GM19025 (cell line): Measurements from ENCODE around the gene SERINC3.

Source experiments
- ATAC-seq: cut with Tn5 transposase; IDR thresholded peaks from one replicate; pipeline ENCODE4 v1.9.1; 2021; ENCODE audit warnings: mild to moderate bottlenecking, low read depth, moderate library complexity; ENCODE audit not compliant: unreplicated experiment

Gene SERINC3

DNA sequence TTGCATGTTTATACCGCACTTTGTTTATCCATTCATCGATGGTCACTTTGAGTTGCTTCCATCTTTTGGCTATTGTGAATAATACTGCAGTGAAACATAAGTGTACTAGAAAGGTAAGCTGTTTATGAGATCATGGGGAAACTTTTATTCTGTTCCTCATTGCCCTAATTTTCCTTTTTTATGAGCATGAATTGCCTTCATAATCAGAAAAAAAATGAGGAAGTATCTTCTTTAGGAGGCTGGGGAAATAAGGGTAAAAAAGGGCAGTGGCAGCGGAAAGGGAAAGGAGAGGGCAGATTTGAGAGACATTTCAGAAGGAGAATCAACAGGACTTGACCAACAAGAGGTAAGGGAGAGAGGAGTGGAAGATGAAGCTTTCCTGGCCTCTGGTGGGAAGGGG is 14.3 kb upstream of the SERINC3 start:
- no peak for ATAC-seq

DNA sequence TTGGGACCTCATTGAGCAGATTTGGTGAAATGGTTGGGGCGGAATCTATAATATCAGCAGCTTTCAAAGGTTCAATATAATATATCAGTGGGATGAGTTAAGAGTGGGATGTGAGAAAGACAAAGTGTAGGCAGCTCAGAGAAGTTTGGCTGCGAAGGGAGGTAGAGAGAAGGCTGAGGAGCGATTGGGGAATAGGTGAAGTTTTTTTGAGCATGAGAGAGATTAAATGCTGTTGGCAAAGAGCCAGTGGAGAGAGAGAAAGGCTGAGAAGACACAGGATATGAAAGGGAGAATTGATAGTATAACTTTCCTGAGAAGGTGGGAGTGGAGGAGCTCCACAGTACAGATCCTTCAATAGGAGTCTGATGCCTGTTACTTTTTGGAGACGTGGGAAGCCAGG is 12.1 kb upstream of the SERINC3 start:
- no peak for ATAC-seq

DNA sequence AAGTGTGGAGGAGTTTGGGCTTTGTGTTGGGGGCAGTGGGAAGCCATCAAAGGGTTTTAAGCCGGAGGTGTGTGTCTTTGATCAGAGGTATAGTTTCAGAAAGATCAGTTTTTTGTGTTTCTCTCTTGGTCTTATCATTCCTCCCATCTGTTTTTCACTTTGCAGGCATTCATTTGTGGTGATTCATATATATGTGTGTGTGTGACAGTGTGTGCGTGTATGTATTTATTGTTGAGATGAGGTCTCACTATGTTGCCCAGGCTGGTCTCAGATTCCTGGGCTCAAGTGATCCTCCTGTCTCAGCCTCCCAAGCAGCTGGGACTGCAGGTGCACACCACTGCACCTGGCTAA is 11.1 kb upstream of the SERINC3 start:
- no peak for ATAC-seq

DNA sequence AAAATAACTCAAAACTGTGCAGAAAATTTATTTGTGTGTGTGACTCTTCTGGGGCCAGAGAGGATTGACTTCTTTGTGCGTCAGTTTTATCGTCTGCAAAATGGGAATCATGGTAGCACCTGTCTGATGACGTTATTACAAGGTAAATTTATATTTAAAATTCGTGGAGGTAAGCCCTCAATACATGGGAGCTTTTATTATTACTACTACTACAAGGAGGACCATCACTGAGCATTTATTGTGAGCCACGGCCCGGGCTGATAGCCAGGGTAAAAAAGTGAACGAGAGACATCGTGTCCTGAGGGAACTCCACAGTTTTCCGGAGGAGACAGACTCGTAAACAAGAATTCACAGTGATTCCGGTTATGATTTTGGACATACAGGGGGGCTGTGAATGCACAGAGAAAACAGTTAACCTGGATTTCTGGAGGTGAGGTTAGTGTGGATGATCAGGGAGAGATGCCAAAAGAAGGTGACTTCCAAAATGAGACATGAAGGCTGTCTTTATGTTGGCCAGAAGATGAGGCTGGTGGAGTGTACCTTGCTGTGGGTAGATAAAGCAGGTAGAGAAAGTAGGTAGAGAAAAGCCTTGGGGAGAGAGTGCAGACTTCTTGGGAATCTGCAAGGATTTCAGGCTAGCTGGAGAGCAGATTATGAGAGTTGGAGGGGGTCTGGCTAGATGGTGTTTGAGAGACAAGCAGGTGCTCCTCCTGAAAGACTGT is 10.6 kb upstream of the SERINC3 start:
- ATAC-seq = no peak

DNA sequence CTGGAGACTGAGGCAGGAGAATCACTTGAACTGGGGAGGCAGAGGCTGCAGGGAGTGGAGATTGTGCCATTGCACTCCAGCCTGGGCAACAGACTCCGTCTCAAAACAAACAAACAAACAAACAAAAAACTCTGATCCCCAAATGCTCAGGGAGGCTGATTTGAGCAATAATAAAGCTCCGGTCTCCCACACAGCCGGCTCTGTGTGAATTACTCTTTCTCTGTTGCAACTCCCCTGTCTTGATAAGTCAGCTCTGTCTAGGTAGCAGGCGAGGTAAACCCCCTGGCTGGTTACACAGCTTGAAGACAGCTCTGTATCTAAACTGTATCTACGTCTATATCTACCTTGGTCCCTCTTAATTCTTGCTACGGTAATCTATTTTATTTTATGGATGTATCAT is 6.4 kb upstream of the SERINC3 start:
- ATAC-seq = no peak

DNA sequence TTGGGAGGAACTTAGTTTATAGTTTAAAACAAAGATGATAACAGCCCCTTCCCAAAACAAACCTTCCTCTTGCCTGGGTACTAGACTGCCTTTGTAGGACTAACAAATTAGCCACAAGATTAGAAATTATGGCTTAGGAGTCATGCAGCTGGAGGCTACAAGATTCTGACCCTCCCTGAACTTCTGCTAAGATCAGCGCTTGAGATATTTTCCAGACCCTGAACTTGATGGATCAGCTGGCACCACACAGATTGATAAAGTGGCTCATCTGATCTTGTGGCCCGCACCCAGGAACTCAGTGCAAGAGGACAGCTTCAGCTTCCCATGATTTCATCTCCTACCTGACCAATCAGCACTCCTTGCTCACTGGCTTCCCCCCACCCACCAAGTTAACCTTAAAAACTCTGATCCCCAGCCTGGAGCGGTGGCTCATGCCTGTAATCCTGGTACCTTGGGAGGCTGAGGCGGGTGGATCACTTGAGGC is 5.9 kb upstream of the SERINC3 start:
- no peak for ATAC-seq

DNA sequence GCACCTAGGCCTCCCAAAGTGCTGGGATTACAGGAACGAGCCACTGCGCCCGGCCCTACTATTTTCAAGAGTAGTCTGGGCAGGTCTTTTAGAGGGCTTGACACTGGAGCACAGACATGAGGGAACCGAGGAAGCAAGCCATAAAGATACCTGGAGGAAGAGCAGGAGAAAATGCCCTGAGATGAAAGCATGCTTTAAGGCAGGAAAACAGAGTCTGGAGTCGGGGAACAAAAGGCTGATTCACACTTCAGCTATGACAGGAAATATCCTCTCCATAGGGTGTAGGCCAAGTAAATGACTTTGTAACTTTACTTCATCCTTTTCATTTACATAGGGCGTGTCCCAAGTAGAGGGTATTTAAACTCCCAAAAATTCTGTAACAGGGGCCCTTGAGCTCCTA is 4.3 kb upstream of the SERINC3 start:
- no peak for ATAC-seq

DNA sequence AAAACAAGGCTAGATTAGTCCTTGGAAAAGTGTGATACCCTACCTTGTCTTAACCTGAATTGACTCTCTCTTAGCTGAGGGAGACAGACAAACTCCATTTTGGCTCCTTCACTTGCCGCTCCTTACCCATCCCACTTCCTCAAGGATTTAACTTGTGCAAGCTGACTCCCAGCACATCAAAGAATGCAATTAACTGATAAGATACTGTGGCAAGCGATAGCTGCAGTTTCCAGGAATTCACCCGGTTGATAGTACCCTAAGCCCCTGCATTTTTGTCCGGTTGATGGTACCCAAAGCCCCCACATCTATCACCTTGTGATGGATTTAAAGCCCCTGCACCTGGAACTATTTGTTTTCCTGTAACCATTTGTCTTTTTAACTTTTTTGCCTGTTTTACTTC is 1.9 kb upstream of the SERINC3 start:
- ATAC-seq = no peak

DNA sequence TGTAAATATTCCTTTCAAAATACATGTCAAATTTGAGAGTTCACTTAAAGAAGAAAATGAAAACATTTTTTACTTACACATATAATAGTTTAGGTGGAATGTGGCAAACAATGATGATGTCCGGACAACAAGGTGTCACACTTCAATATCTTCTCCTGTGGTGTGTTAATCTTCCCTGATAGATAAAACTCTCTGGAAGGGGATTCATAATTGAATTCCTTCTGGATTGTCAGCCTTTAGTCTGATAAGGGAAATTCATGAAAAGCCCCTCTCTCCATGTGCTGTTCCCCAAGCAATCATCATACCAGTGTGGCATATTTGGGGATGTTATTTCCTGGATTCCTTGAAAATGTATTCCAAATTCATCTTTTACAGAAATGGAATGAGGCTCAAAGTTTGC is 971 bp upstream of the SERINC3 start:
- ATAC-seq = no peak

DNA sequence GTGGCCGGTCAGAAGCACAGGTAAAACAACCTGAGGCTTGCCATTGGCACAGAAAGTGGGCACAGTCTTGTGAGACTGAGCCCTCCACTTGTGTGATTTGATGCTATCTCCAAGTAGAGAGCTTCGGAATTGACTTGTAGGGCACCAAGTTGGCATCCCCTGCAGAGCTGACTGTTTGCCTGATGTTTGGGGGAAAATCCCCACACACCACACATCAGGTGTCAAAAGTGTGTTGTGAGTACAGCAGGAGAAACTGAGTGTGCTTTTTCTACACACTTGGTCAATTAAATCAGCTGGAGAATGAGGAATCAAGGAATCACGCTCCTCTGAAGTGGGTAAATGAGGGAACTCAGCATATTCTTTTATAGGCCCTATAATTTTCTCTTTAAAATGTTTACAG is 989 bp downstream of the SERINC3 start:
- ATAC-seq = no peak

DNA sequence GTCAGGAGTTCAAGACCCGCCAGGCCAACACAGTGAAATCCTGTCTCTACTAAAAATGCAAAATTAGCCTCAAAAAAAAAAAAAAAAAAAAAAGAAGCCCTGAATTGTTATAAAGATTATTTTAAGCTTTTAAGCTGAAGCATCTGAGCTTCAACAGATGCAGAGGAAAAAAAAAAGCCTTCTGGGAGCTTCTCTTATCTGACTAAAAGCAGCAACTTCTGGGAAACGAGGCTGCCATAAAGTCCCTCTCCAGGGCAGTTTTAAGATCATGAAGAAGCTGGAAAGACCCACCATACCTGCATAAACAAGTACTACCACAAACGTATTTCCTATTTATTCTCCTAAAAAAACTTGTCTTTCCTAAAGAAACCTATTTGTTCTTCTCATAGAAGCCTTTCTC is 3.6 kb downstream of the SERINC3 start:
- no peak for ATAC-seq

DNA sequence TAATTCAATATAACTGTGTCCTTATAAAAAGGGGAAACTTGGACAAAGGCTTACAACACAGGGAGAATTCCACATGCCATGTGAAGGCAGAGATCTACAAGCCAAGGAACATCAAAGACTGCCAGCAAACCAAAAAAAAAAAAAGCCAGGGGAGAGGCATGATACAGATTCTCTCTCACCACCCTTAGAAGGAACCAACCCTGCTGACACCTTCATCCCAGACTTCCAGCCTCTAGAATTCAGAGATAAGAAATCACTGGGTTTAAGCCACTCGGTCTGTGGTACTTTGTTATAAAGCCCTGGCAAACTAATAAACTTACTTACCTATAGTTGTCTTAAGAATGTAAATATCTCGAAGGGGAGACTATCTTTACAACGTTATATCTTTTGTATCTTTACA is 4.4 kb downstream of the SERINC3 start:
- ATAC-seq = no peak

DNA sequence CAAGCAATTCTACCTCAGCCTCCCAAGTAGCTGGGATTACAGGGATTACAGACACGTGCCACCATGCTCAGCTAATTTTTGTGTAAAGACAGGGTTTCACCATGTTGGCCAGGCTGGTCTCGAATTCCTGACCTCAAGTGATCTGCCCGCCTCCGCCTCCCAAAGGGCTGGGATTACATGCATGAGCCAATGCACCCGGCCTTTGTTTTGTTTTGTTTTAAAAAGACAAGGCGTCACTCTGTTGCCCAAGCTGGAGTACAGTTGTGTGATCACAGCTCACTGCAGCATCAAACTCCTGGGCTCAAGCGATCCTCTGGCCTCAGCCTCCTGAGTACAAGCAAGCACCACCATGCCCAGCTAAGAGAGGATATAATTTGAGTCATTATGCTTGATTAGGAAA is 5.4 kb downstream of the SERINC3 start:
- ATAC-seq = no peak

DNA sequence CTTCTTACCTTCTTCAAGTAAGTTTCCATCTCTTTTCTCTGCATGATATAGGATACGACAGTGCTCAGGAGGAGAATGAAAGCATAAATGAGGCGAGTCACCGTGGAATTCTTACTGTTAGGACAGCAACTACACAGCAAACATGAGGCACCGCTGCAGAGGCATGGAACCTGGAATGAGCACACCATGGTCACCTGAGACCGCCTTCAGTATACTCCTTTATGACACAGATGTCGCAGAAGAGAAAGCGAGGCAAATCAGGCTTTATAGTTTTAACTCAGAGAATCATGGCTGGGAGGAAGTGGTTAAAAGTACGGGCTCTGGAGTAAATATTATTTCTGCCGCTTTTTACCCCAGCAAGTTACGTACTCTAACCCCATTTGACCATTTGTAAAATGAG is 8.0 kb downstream of the SERINC3 start:
- ATAC-seq = no peak

DNA sequence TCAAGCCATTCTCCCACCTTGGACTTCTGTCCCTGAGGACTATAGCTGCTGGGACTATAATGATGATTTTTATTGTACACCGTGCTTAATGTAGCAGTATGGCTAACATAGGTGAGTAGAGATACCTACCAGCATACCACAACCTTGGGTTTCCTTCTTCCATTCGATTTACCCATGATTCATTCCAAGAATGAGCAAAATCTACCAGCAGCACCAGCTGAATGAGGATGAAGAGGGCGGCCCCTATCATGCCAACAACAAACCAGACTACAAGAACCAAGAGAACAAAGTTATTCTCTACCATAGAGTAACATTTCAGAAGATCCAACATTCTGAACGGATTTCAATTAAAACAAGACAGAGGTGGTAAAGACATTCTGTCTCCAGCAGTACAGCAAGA is 12.1 kb downstream of the SERINC3 start:
- ATAC-seq = no peak

DNA sequence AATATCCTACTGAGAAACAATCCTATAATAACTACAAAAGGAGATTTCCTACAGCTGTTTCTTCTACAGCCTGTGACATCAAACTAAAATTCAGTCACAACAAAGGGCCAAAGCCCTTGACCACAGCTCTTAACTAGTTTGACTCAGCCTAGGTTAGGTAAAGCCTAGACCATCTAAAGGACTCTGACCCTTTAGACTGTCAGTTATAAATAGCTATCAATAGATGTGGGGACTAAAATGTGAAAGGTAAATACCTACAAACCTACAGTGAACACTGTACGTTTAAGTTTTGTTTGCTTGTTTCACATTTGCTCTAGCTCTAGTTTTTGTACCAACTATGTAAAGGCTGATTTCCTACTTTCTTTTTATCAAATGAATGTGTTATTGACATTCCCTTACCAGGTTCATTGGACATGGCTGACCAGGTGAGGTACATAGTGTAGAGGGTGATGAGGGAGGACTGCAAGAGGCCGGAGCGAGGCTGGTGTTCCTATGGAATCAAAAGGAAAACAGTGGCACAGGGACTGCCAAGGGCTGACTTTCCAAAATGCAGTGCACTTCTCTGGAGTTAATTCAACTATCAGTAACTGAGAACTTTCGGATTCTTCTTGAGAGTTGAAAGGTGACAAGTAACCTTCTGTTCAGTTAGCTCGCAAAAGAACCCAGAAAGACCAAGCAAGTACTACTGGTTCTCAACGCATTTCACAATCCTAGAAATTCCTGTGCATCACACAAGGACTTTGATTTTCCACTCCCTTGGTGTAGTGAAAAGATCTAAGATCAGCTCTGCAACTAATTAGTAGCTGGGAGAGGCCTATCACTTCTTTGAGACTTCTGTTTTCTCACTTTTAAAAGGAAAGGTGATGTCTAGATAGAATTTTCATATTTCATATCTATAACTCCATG is 17.2 kb downstream of the SERINC3 start:
- no peak for ATAC-seq

DNA sequence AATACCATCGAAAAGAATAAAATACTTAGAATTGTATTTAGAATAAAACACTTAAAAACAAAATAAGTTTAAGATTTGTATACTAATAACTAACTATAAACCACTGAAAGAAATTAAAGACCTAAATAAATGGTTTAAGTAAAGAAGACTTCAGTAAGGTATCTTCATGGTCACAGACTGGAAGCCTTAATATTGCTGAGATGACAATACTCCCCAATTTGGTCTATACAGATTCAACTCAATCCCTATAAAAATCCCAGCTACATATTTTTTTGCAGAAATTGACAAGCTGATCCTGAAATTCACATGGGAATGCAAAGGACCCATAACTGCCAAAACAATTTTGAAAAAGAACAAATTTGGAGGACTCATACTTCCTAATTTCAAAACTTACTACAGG is 18.9 kb downstream of the SERINC3 start:
- no peak for ATAC-seq

DNA sequence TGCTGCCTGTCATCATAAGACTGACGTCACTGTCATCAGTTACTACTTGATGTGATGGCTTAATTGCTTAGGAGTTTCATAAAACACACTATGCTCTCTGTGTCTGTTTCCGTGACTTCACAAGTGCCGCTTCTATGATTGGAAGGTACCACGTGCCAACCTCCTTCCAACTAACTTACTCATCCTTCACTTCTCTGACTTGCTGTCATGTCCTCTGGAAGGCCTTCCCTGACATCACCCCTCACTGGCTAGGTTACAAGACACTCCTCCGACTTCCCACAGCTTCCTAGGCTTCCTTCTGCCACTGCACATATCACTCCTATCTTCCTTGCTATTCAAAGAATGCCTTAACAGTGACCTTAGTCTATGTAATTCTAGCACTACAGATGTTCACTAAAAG is 20.4 kb downstream of the SERINC3 start:
- no peak for ATAC-seq

DNA sequence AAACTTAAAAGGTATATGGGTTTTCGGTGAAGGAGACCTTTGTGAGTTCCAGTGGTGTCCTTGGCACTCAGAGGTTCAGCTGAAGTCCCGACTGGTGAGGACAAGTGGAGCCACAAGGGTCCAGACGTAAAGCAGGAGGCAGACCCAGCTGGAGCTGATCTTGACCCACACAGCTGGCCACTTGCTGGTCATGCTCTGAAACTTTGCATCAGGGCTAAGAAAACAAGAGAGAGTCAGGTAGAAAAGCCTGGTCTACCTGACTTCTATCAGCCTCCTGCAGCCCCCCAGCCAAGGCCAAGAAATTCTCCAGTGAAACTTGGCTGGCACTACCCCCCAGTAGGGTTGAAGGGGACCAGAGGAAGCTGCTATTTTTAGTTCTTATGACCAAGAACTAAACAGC is 21.6 kb downstream of the SERINC3 start:
- ATAC-seq = no peak

DNA sequence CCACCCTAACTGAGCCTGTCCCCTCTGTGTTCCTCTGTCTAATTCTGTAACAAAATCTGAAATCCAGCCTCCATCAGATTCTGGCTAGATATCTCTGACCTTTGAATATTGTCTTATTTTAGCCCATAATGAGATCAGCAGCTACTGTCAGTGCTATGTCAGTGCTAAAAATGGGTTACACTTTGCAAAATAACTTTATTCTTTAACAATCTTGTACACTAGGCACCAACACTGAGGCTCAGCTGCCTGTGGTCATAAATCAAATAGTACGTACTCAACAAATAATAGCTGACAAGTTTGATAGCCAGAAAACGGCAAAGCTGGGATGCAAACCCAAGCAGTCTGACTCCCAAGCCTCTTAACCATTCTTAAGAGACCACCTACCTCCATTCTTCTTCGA is 24.1 kb downstream of the SERINC3 start:
- no peak for ATAC-seq

DNA sequence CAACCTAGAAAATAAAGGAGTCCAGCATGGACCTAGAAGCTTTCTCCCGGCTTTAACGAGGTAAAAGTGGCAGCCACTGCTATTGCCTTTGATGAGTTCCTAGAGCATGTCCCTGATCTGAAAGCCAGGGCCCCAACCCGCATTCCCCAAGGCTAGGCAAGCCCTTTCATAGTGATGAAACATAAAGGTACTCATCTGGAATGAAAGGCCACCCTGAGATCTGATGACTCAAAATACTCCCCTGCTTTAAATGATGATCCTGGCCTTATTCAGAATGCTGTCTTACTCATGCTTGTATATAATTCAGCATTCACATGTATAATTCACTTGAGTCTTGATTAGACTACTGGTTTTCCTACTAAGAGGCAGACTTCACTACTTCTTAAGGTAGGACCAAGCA is 24.9 kb downstream of the SERINC3 start:
- no peak for ATAC-seq
